ENCODE data around the gene TBC1D22A. TPM values are rescaled to one million over a fixed set of nuclear protein-coding genes. Genes with fewer than 3 reads are reported as not detected.

Gene TBC1D22A
- total and polyA plus RNA-seq, 9 of the 15 experiments (the other 6 are each of a cell fraction or from before 2014, with no cell fraction given): 0.20 to 11.5 (median 5.2) TPM

DNA sequence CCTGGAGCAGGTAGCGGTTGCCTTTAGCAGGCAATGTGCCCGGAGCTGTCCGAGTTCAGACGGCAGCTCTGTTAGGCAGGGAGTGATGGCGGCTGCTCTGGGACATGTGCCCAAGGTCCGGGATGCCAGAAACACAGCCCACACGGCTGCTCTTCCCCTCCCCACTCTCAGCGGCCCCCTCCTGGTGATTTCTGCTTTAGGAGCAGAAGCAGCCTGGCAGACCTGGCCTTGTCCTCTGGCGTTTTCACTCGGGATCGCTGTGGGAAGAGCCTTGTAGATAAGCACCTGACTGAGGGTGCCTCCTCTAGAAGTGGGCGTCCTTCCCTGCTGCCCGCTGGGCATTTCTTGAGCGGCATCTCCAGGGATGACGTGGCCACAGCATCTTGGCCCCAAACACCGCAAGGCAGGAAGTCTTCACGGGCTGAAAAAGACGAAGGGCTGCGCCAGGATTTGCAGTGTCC is 392.2 kb downstream of the TBC1D22A start:
- FAIRE-seq (no peak), DNase-seq (ENCODE audit: extremely low read depth in 1 of 4, low spot score in 3 of 4) (no peak), ATAC-seq (no peak)
- H3K36me3 ChIP-seq (ENCODE audit: control insufficient read depth, insufficient read depth, low read length): no peaks in the 10 kb centered on the region; the same call in 2 of the 3 replicates
- 14% methylated on average over 7 of the region's 19 CpGs for WGBS (ENCODE audit: insufficient coverage, low coverage, missing lambda C conversion rate)
- peaks cover 0 to 12% of the 10 kb centered on the region in 2 experiments; a peak in 2 of 5 replicates for H3K4me1 ChIP-seq (replicated peaks in 1 of 2; ENCODE audit: control insufficient read depth in 2 of 2, insufficient read depth in 2 of 2, low read length in 2 of 2)
- TF ChIP-seq, protein P1, sequence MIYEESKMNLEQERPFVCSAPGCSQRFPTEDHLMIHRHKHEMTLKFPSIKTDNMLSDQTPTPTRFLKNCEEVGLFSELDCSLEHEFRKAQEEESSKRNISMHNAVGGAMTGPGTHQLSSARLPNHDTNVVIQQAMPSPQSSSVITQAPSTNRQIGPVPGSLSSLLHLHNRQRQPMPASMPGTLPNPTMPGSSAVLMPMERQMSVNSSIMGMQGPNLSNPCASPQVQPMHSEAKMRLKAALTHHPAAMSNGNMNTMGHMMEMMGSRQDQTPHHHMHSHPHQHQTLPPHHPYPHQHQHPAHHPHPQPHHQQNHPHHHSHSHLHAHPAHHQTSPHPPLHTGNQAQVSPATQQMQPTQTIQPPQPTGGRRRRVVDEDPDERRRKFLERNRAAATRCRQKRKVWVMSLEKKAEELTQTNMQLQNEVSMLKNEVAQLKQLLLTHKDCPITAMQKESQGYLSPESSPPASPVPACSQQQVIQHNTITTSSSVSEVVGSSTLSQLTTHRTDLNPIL (CRISPR knock-in tag; IDR thresholded peaks at IDR 0.05): no peak
- no peak for TF ChIP-seq TCF7 (IDR thresholded peaks at IDR 0.05; ENCODE audit: borderline replicate concordance)
- no peak for TF ChIP-seq SOX6 (IDR thresholded peaks at IDR 0.05)
- TF ChIP-seq MEF2A (IDR thresholded peaks at IDR 0.05; ENCODE audit: control insufficient read depth, low read depth, low read length): no peak
- TF ChIP-seq, protein P2, sequence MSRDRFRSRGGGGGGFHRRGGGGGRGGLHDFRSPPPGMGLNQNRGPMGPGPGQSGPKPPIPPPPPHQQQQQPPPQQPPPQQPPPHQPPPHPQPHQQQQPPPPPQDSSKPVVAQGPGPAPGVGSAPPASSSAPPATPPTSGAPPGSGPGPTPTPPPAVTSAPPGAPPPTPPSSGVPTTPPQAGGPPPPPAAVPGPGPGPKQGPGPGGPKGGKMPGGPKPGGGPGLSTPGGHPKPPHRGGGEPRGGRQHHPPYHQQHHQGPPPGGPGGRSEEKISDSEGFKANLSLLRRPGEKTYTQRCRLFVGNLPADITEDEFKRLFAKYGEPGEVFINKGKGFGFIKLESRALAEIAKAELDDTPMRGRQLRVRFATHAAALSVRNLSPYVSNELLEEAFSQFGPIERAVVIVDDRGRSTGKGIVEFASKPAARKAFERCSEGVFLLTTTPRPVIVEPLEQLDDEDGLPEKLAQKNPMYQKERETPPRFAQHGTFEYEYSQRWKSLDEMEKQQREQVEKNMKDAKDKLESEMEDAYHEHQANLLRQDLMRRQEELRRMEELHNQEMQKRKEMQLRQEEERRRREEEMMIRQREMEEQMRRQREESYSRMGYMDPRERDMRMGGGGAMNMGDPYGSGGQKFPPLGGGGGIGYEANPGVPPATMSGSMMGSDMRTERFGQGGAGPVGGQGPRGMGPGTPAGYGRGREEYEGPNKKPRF (IDR thresholded peaks at IDR 0.05; ENCODE audit: low read depth, low read length): no peak
- TF ChIP-seq, protein P3, sequence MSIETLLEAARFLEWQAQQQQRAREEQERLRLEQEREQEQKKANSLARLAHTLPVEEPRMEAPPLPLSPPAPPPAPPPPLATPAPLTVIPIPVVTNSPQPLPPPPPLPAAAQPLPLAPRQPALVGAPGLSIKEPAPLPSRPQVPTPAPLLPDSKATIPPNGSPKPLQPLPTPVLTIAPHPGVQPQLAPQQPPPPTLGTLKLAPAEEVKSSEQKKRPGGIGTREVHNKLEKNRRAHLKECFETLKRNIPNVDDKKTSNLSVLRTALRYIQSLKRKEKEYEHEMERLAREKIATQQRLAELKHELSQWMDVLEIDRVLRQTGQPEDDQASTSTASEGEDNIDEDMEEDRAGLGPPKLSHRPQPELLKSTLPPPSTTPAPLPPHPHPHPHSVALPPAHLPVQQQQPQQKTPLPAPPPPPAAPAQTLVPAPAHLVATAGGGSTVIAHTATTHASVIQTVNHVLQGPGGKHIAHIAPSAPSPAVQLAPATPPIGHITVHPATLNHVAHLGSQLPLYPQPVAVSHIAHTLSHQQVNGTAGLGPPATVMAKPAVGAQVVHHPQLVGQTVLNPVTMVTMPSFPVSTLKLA (conservative IDR thresholded peaks at IDR 0.05): no peak
- TF ChIP-seq ZNF12 (CRISPR knock-in tag; IDR thresholded peaks at IDR 0.05): no peak
- no peak for TF ChIP-seq ESRRA (IDR thresholded peaks at IDR 0.05; ENCODE audit: borderline replicate concordance, low read depth)
- TF ChIP-seq, protein P4, sequence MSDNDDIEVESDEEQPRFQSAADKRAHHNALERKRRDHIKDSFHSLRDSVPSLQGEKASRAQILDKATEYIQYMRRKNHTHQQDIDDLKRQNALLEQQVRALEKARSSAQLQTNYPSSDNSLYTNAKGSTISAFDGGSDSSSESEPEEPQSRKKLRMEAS (CRISPR knock-in tag; IDR thresholded peaks at IDR 0.05): no peak
- TF ChIP-seq ZNF586 (CRISPR knock-in tag; conservative IDR thresholded peaks at IDR 0.05): no peak
- no peak for TF ChIP-seq TAF1 (IDR thresholded peaks at IDR 0.05; ENCODE audit: control insufficient read depth, extremely low read depth, insufficient read depth, low read length, severe bottlenecking)
- no peak for TF ChIP-seq KLF6 (CRISPR knock-in tag; IDR thresholded peaks at IDR 0.05; ENCODE audit: borderline replicate concordance)
- no peak for TF ChIP-seq EWSR1 (IDR thresholded peaks at IDR 0.05; ENCODE audit: borderline replicate concordance, low read depth, partially characterized antibody)
- no peak overlapping the region; a peak in 1 of 4 replicates for H3K9ac ChIP-seq (ENCODE audit: insufficient read depth in 1 of 2, low read depth in 2 of 2, low read length in 2 of 2)
- CTCF ChIA-PET (ENCODE audit: low intra/inter-chr PET ratio): no interaction called here
- no peaks in the 10 kb centered on the region; the same call in 1 of the 2 replicates for H3K9me3 ChIP-seq (replicated peaks; ENCODE audit: control insufficient read depth, insufficient read depth, low read depth, low read length)
- POLR2A ChIA-PET: interaction anchor here (0.6 kb wide), 1 partner anchor 1270 kb away, joined by 5 read pairs; no protein-coding TSS in a partner anchor
- no peaks in the 10 kb centered on the region for H3K79me2 ChIP-seq (ENCODE audit: control insufficient read depth, insufficient read depth, low read length)
- intact Hi-C loops (cut with micrococcal nuclease): no loop called here
- no peak overlapping the region for H3K4me2 ChIP-seq (ENCODE audit: insufficient read depth, low read length)
- no peak overlapping the region for H2AFZ ChIP-seq (ENCODE audit: low read depth, low read length)
- no peaks in the 10 kb centered on the region for H3K9me1 ChIP-seq (ENCODE audit: control insufficient read depth, insufficient read depth, low read length)
- H3K4me3 ChIP-seq: no peak overlapping the region
- no peaks in the 10 kb centered on the region for H3K27me3 ChIP-seq (ENCODE audit: control insufficient read depth in 2 of 2, insufficient read depth in 2 of 2, low read length in 2 of 2)
- no peaks in the 10 kb centered on the region; the same call in 1 of the 2 replicates for H4K20me1 ChIP-seq (replicated peaks; ENCODE audit: control insufficient read depth, insufficient read depth, low read length)
- in situ Hi-C loops (cut with MboI): no loop called here
- no TSS peak for BruUV-seq (replicated peaks)
- no peak overlapping the region for H3K27ac ChIP-seq (ENCODE audit: extremely low read depth, low read depth, low read length)

All from K562 (cell line).